Measurements from ENCODE around the gene CLASP1.

Gene CLASP1

GRCh38 chr2:121343191-121343590 is 306.1 kb downstream of the CLASP1 start:
- Mint-ChIP-seq H3K9me3 (peaks cover 3% of the 10 kb centered on the region), H3K36me3 (ENCODE audit: low read depth) (peaks cover 92% of the 10 kb centered on the region), H3K27ac (no peak overlapping the region), H3K4me1 (no peaks in the 10 kb centered on the region), H3K27me3 (ENCODE audit: low read depth) (peaks cover 7% of the 10 kb centered on the region), H3K4me3 (no peak overlapping the region)
- no peak for TF ChIP-seq CTCF (IDR thresholded peaks at IDR 0.05; ENCODE audit: unreplicated experiment in 3 of 3)

GRCh38 chr2:121342751-121343150 is 306.5 kb downstream of the CLASP1 start:
- Mint-ChIP-seq H3K27ac (no peak overlapping the region), H3K9me3 (peaks cover 3% of the 10 kb centered on the region), H3K36me3 (ENCODE audit: low read depth) (peaks cover 88% of the 10 kb centered on the region), H3K4me1 (no peaks in the 10 kb centered on the region), H3K27me3 (ENCODE audit: low read depth) (peaks cover 7% of the 10 kb centered on the region), H3K4me3 (no peak overlapping the region)
- TF ChIP-seq CTCF (IDR thresholded peaks at IDR 0.05; ENCODE audit: unreplicated experiment in 3 of 3): no peak

- peaks cover 73% of the 10 kb centered on the region for H3K36me3 Mint-ChIP-seq (ENCODE audit: low read depth)
- H3K27ac Mint-ChIP-seq: no peak overlapping the region
- peaks cover 7% of the 10 kb centered on the region for H3K27me3 Mint-ChIP-seq (ENCODE audit: low read depth)
- no peaks in the 10 kb centered on the region for H3K4me1 Mint-ChIP-seq
- peaks cover 3% of the 10 kb centered on the region for H3K9me3 Mint-ChIP-seq
- no peak for TF ChIP-seq CTCF (IDR thresholded peaks at IDR 0.05; ENCODE audit: unreplicated experiment in 3 of 3)
- no peak overlapping the region for H3K4me3 Mint-ChIP-seq
Measured at GRCh38 chr2:121340926-121341325, 308.3 kb downstream of the CLASP1 start.

GRCh38 chr2:121338281-121338680 is 311.0 kb downstream of the CLASP1 start:
- Mint-ChIP-seq H3K36me3 (ENCODE audit: low read depth) (peaks cover 51% of the 10 kb centered on the region), H3K27me3 (ENCODE audit: low read depth) (peaks cover 4% of the 10 kb centered on the region), H3K4me3 (no peak overlapping the region), H3K9me3 (no peaks in the 10 kb centered on the region), H3K4me1 (no peaks in the 10 kb centered on the region), H3K27ac (no peak overlapping the region)
- no peak for TF ChIP-seq CTCF (IDR thresholded peaks at IDR 0.05; ENCODE audit: unreplicated experiment in 3 of 3)

GRCh38 chr2:121336528-121337294 is 312.6 kb downstream of the CLASP1 start:
- Mint-ChIP-seq H3K4me1 (no peaks in the 10 kb centered on the region), H3K36me3 (ENCODE audit: low read depth) (peaks cover 36% of the 10 kb centered on the region), H3K27ac (peak overlapping the region in 1 of 3 experiments; percentile 14), H3K4me3 (no peak overlapping the region), H3K9me3 (no peaks in the 10 kb centered on the region), H3K27me3 (ENCODE audit: low read depth) (peaks cover 4% of the 10 kb centered on the region)
- no peak for TF ChIP-seq CTCF (IDR thresholded peaks at IDR 0.05; ENCODE audit: unreplicated experiment in 3 of 3)
